ENCODE measurements around the gene NGF.

The NGF gene

GRCh38 chr1:115240297-115240696, 97.8 kb downstream of the NGF start:
- no peak overlapping the region for H3K27ac ChIP-seq
- TF ChIP-seq ZFX (IDR thresholded peaks at IDR 0.05; ENCODE audit: borderline replicate concordance) (no peak), CTCF (IDR thresholded peaks at IDR 0.05) (no peak)

- TF ChIP-seq CTCF (IDR thresholded peaks at IDR 0.05) (no peak), ZFX (IDR thresholded peaks at IDR 0.05; ENCODE audit: borderline replicate concordance) (no peak)
- no peak overlapping the region for H3K27ac ChIP-seq
Observed at GRCh38 chr1:115239426-115239825, 98.6 kb downstream of the NGF start.

GRCh38 chr1:115239148-115239422, 99.0 kb downstream of the NGF start:
- no peak overlapping the region for H3K27ac ChIP-seq
- no peak for TF ChIP-seq ZFX (IDR thresholded peaks at IDR 0.05; ENCODE audit: borderline replicate concordance)
- no peak for TF ChIP-seq CTCF (IDR thresholded peaks at IDR 0.05)

- TF ChIP-seq CTCF (IDR thresholded peaks at IDR 0.05) (no peak), ZFX (IDR thresholded peaks at IDR 0.05; ENCODE audit: borderline replicate concordance) (no peak)
- H3K27ac ChIP-seq = no peak overlapping the region
Observed at GRCh38 chr1:115238336-115239147, 99.5 kb downstream of the NGF start.

GRCh38 chr1:115237507-115237906, 100.5 kb downstream of the NGF start:
- TF ChIP-seq ZFX (IDR thresholded peaks at IDR 0.05; ENCODE audit: borderline replicate concordance) = no peak
- no peak overlapping the region for H3K27ac ChIP-seq

GRCh38 chr1:115237023-115237422, 101.0 kb downstream of the NGF start:
- no peak overlapping the region for H3K27ac ChIP-seq
- TF ChIP-seq CTCF (IDR thresholded peaks at IDR 0.05) = no peak
- no peak for TF ChIP-seq ZFX (IDR thresholded peaks at IDR 0.05; ENCODE audit: borderline replicate concordance)

All from 22Rv1 (cell line).